H1 (cell line): Measurements from ENCODE around the gene NRM. TPM values are rescaled to one million over a fixed set of nuclear protein-coding genes. Genes with fewer than 3 reads are reported as not detected.

Source experiments
- CTCF ChIA-PET: fragments of 300-600 bp; sonication (Branson Sonifier 250); formaldehyde crosslinking; loops from one replicate; lab custom pipeline; 2021; ENCODE audit not compliant: partially characterized antibody; lab: Charles Lee
- POLR2A ChIA-PET: fragments of 300-600 bp; sonication (Branson Sonifier 250); formaldehyde crosslinking; loops from one replicate; lab custom pipeline; 2021; ENCODE audit warnings: inconsistent platforms; ENCODE audit not compliant: partially characterized antibody; lab: Charles Lee
- DNase-seq, 2 experiments: peaks; one replicate each; pipeline versions ENCODE4 v3.0.0 to v3.0.0-alpha.2; 2010 to 2022; ENCODE audit warnings: low spot score in 2 of 2, low read depth in 1 of 2, mixed read lengths in 1 of 2
- FAIRE-seq: peaks from 2 replicates; lab custom pipeline; 2011; peaks lifted over from hg19 to GRCh38; lab: Jason Lieb, UNC
- H2AFZ ChIP-seq: 2 replicates; pipeline ENCODE4 v1.8.1; 2012; ENCODE audit warnings: low read length, inconsistent platforms
- H2AK5ac ChIP-seq: 2 replicates; pipeline ENCODE4 v1.6.1; 2013; ENCODE audit warnings: low read depth, low read length
- H2BK120ac ChIP-seq: replicated peaks from 2 replicates; pipeline ENCODE3; 2013; ENCODE audit warnings: low read depth, low read length, inconsistent platforms
- H2BK12ac ChIP-seq: 2 replicates; pipeline ENCODE4 v1.6.1; 2013; ENCODE audit warnings: low read depth, low read length
- H2BK15ac ChIP-seq: 2 replicates; pipeline ENCODE4 v1.6.1; 2013; ENCODE audit warnings: low read length
- H2BK20ac ChIP-seq: 2 replicates; pipeline ENCODE4 v1.6.1; 2013; ENCODE audit warnings: low read length
- H2BK5ac ChIP-seq: 2 replicates; pipeline ENCODE4 v1.6.1; 2013; ENCODE audit warnings: low read depth, low read length
- H3K14ac ChIP-seq: 2 replicates; pipeline ENCODE4 v1.6.1; 2013; ENCODE audit warnings: inconsistent platforms; ENCODE audit not compliant: insufficient read length
- H3K18ac ChIP-seq: 2 replicates; pipeline ENCODE4 v1.6.1; 2013; ENCODE audit warnings: low read length; ENCODE audit errors: extremely low read depth
- H3K23ac ChIP-seq: 2 replicates; pipeline ENCODE4 v1.6.1; 2013; ENCODE audit warnings: inconsistent platforms; ENCODE audit not compliant: insufficient read length
- H3K23me2 ChIP-seq: 2 replicates; pipeline ENCODE4 v1.6.1; 2013; ENCODE audit warnings: low read depth, low read length
- H3K27ac ChIP-seq: 2 replicates; pipeline ENCODE4 v1.6.1; 2011; ENCODE audit warnings: low read depth, low read length, inconsistent platforms
- H3K27me3 ChIP-seq, 4 experiments: replicated peaks in 1 of 4; 1 replicate in 1 of 4; 2 replicates in 3 of 4; pipeline versions ENCODE4 v1.6.1 to v1.8.1; 2011 to 2013; ENCODE audit warnings: low read length in 3 of 4, mild to moderate bottlenecking in 3 of 4, inconsistent platforms in 2 of 4, mixed read lengths in 2 of 4, moderate library complexity in 1 of 4; ENCODE audit not compliant: control insufficient read depth in 3 of 4, insufficient read depth in 3 of 4; ENCODE audit errors: extremely low read depth in 1 of 4
- H3K36me3 ChIP-seq, 4 experiments: 2 replicates each; pipeline versions ENCODE4 v1.6.1 to v1.8.1; 2011 to 2013; ENCODE audit warnings: mild to moderate bottlenecking in 4 of 4, low read length in 3 of 4, moderate library complexity in 2 of 4, control low read depth in 1 of 4, inconsistent platforms in 1 of 4; ENCODE audit not compliant: insufficient read depth in 4 of 4, control insufficient read depth in 2 of 4
- H3K4ac ChIP-seq: replicated peaks from 2 replicates; pipeline ENCODE3; 2013; ENCODE audit warnings: low read length, low read depth, mixed read lengths, inconsistent platforms; ENCODE audit not compliant: insufficient read length
- H3K4me1 ChIP-seq, 4 experiments: replicated peaks in 1 of 4; 1 replicate in 1 of 4; 2 replicates in 3 of 4; pipeline versions ENCODE4 v1.6.1 to v1.8.1; 2011 to 2013; ENCODE audit warnings: low read length in 3 of 4, inconsistent platforms in 2 of 4, mixed read lengths in 1 of 4; ENCODE audit not compliant: insufficient read depth in 4 of 4, control insufficient read depth in 3 of 4
- H3K4me2 ChIP-seq, 2 experiments: 2 replicates each; pipeline versions ENCODE4 v1.6.1 to v1.8.1; 2011 to 2013; ENCODE audit warnings: low read depth in 2 of 2, low read length in 2 of 2, control low read depth in 1 of 2, inconsistent platforms in 1 of 2, mild to moderate bottlenecking in 1 of 2; ENCODE audit not compliant: insufficient read depth in 1 of 2
- H3K4me3 ChIP-seq, 4 experiments: fragments of 200-600, 300-600 bp in 1 of 4; sonication (generic), shearing (Covaris generic), sonication (Bioruptor Twin) in 1 of 4; 2 replicates each; pipeline versions ENCODE4 v1.5.1 to v1.8.1; 2011 to 2016; ENCODE audit warnings: low read length in 4 of 4, low read depth in 3 of 4, control low read depth in 2 of 4, inconsistent platforms in 2 of 4, mild to moderate bottlenecking in 2 of 4, mixed read lengths in 1 of 4, moderate library complexity in 1 of 4; ENCODE audit not compliant: insufficient read depth in 2 of 4; ENCODE audit errors: extremely low read depth in 1 of 4
- H3K56ac ChIP-seq: replicated peaks from 2 replicates; pipeline ENCODE3; 2013; ENCODE audit warnings: low read depth, mild to moderate bottlenecking, mixed read lengths, low read length, inconsistent platforms; ENCODE audit not compliant: insufficient read length
- H3K79me1 ChIP-seq: 2 replicates; pipeline ENCODE4 v1.6.1; 2013; ENCODE audit warnings: low read depth, low read length, control low read depth
- H3K79me2 ChIP-seq, 2 experiments: 2 replicates each; pipeline versions ENCODE4 v1.6.1 to v1.8.1; 2012 to 2013; ENCODE audit warnings: low read length in 2 of 2, mild to moderate bottlenecking in 2 of 2, inconsistent platforms in 1 of 2; ENCODE audit not compliant: insufficient read depth in 2 of 2, control insufficient read depth in 1 of 2
- H3K9ac ChIP-seq, 4 experiments: replicated peaks in 1 of 4; 1 replicate in 1 of 4; 2 replicates in 3 of 4; pipeline versions ENCODE4 v1.6.1 to v1.8.1; 2011 to 2013; ENCODE audit warnings: low read depth in 3 of 4, low read length in 3 of 4, control low read depth in 2 of 4, mild to moderate bottlenecking in 2 of 4, moderate library complexity in 2 of 4, inconsistent platforms in 1 of 4; ENCODE audit errors: extremely low read depth in 1 of 4
- H3K9me3 ChIP-seq, 2 experiments: 2 replicates each; pipeline versions ENCODE4 v1.6.1 to v1.8.1; 2012 to 2013; ENCODE audit warnings: mild to moderate bottlenecking in 2 of 2, moderate library complexity in 2 of 2, control low read depth in 1 of 2, inconsistent platforms in 1 of 2, low read depth in 1 of 2, low read length in 1 of 2, mixed read lengths in 1 of 2; ENCODE audit not compliant: insufficient read depth in 2 of 2
- H4K20me1 ChIP-seq, 2 experiments: replicated peaks in 1 of 2; 2 replicates each; pipeline versions ENCODE3 to v1.8.1; 2011 to 2013; ENCODE audit warnings: inconsistent platforms in 2 of 2, low read length in 2 of 2, mild to moderate bottlenecking in 1 of 2; ENCODE audit not compliant: insufficient read depth in 2 of 2, control insufficient read depth in 1 of 2
- H4K5ac ChIP-seq: 2 replicates; pipeline ENCODE4 v1.6.1; 2013; ENCODE audit warnings: low read length, low read depth, mixed read lengths, inconsistent platforms; ENCODE audit not compliant: insufficient read length
- H4K8ac ChIP-seq: 2 replicates; pipeline ENCODE4 v1.8.0; 2013; ENCODE audit warnings: mild to moderate bottlenecking, moderate library complexity, low read length, inconsistent platforms; ENCODE audit not compliant: insufficient read depth; ENCODE audit errors: extremely low read depth
- H4K91ac ChIP-seq: replicated peaks from 2 replicates; pipeline ENCODE3; 2013; ENCODE audit warnings: low read length, mixed read lengths, inconsistent platforms; ENCODE audit not compliant: insufficient read length
- ASH2L ChIP-seq: fragments of 200-600, 300-600 bp; sonication (generic); IDR thresholded peaks from one replicate; pipeline ENCODE4 v1.7.1; 2017; ENCODE audit warnings: low read length
- BRCA1 ChIP-seq: IDR thresholded peaks from 2 replicates; pipeline ENCODE4 v1.6.1; 2012; ENCODE audit warnings: low read depth, low read length, improper control_type of control experiment
- CHD2 ChIP-seq: IDR thresholded peaks from 2 replicates; pipeline ENCODE4 v1.6.1; 2012; ENCODE audit warnings: low read length, improper control_type of control experiment
- CTBP2 ChIP-seq: IDR thresholded peaks from 2 replicates; pipeline ENCODE4 v1.7.0; 2011; ENCODE audit warnings: borderline replicate concordance, mild to moderate bottlenecking, moderate library complexity, mixed read lengths, low read length; ENCODE audit not compliant: insufficient read depth, insufficient read length
- EGR1 ChIP-seq: IDR thresholded peaks from 2 replicates; pipeline ENCODE4 v1.6.1; 2011; ENCODE audit warnings: low read depth, low read length, borderline replicate concordance
- EZH2 ChIP-seq: fragments of 200-600 bp; sonication (generic); IDR thresholded peaks from 2 replicates; pipeline ENCODE4 v1.7.1; 2012; ENCODE audit warnings: low read depth, mild to moderate bottlenecking, moderate library complexity, low read length, inconsistent platforms; ENCODE audit not compliant: severe bottlenecking
- HDAC6 ChIP-seq: IDR thresholded peaks from one replicate; pipeline ENCODE4 v1.7.1; 2012; ENCODE audit warnings: low read depth, mild to moderate bottlenecking, inconsistent platforms, low read length, moderate library complexity
- KDM1A ChIP-seq: fragments of 200-600, 300-600 bp; sonication (generic); IDR thresholded peaks from 2 replicates; pipeline ENCODE4 v1.7.1; 2016; ENCODE audit warnings: mild to moderate bottlenecking, low read length, borderline replicate concordance
- KDM4A ChIP-seq: IDR thresholded peaks from one replicate; pipeline ENCODE4 v1.7.1; 2012; ENCODE audit warnings: low read depth, mild to moderate bottlenecking, moderate library complexity, low read length, inconsistent platforms; ENCODE audit not compliant: severe bottlenecking
- MAX ChIP-seq: IDR thresholded peaks from 2 replicates; pipeline ENCODE4 v1.6.1; 2012; ENCODE audit warnings: inconsistent platforms
- SAP30 ChIP-seq: fragments of 300-600 bp; sonication (generic); IDR thresholded peaks from 2 replicates; pipeline ENCODE4 v1.7.1; 2012; ENCODE audit warnings: low read length, moderate library complexity, mild to moderate bottlenecking, inconsistent platforms; ENCODE audit not compliant: insufficient read depth, insufficient replicate concordance
- SUZ12 ChIP-seq: fragments of 200-600 bp; sonication (generic); IDR thresholded peaks from 2 replicates; pipeline ENCODE4 v1.6.1; 2012; ENCODE audit warnings: mild to moderate bottlenecking, inconsistent platforms, low read length, moderate library complexity, mixed read lengths
- TCF12 ChIP-seq: IDR thresholded peaks from 2 replicates; pipeline ENCODE4 v1.6.1; 2011; ENCODE audit warnings: low read depth, mild to moderate bottlenecking, low read length
- WGBS, 2 experiments: shearing (Covaris generic) in 1 of 2; methylation state at CpG; one replicate each; pipeline versions ENCODE4 v1.1.6 to v1.1.7; 2013 to 2015; ENCODE audit warnings: low lambda C conversion rate in 2 of 2, mixed read lengths in 2 of 2, inconsistent platforms in 1 of 2, low coverage in 1 of 2, missing lambda C conversion rate in 1 of 2; ENCODE audit not compliant: insufficient replicate concordance in 2 of 2, insufficient coverage in 1 of 2, insufficient read length in 1 of 2; ENCODE audit errors: extremely low coverage in 1 of 2, missing lambda C conversion rate in 1 of 2; 5-methylcytosine and 5-hydroxymethylcytosine counted together
- polyA plus RNA-seq, 7 experiments: library from polyadenylated mRNA; depleted of rRNA in 3 of 7; stranded (reverse) in 5 of 7; unstranded in 2 of 7; fragments of >200 nt in 5 of 7; fragments of 200-250 nt in 2 of 7; gene quantifications; 1 replicate in 5 of 7; 2 replicates in 1 of 7; 4 replicates in 1 of 7; pipeline versions ENCODE4 v1.2.1 to v1.2.3, GENCODE V29; 2011 to 2013; ENCODE audit warnings: missing spikeins in 2 of 7, mixed read lengths in 2 of 7
- total RNA-seq: library from RNA; stranded (reverse); fragmentation: NEBNext Ultra II Directional; extraction: Animal tissue kit (Norgen Biotek cat#: 25700); gene quantifications from 2 replicates; pipeline ENCODE4 v1.2.1, GENCODE V29; 2021

The NRM gene
- total and polyA plus RNA-seq, 2 of the 8 experiments (the other 6 are each of a cell fraction or from before 2014, with no cell fraction given): 27.3 to 50.4 TPM

- peaks cover 3 to 9% of the 10 kb centered on the region in 2 experiments for H4K20me1 ChIP-seq
- ChIA-PET CTCF (interaction anchor here (0.6 to 11.0 kb wide), 10 partner anchors 9 to 137 kb away, joined by 3 to 147 read pairs (median 5); partner anchors contain the start of genes DHX16, FLOT1, MDC1 and NRM), POLR2A (interaction anchor here (0.5 to 18.7 kb wide), 5 partner anchors 15 to 43 kb away, joined by 4 to 388 read pairs (median 4); partner anchors contain the start of genes MDC1 and TUBB)
- no peak overlapping the region; a peak in 2 of 8 replicates for H3K4me3 ChIP-seq
- no peaks in the 10 kb centered on the region; a peak in 2 of 8 replicates for H3K36me3 ChIP-seq
- WGBS, 2 experiments: 86% methylated on average over 4 of the region's 4 CpGs; no CpG with 5 or more reads in 1 of the 2 experiments
- DNase-seq: no peak
- no peak overlapping the region for H4K8ac ChIP-seq
- no peak overlapping the region for H2BK120ac ChIP-seq
- no peak overlapping the region for H3K27ac ChIP-seq
- H3K4me2 ChIP-seq: no peak overlapping the region
- H3K23me2 ChIP-seq: peaks cover 9% of the 10 kb centered on the region
- no peak overlapping the region for H3K18ac ChIP-seq
- no peaks in the 10 kb centered on the region for H3K9me3 ChIP-seq
- peak overlapping the region; percentile 88; the same call in 1 of the 2 replicates for H2BK15ac ChIP-seq
- H2BK20ac ChIP-seq: no peak overlapping the region
- H4K91ac ChIP-seq: no peak overlapping the region
- peaks cover 0 to 18% of the 10 kb centered on the region in 2 experiments; a peak in 3 of 4 replicates for H3K79me2 ChIP-seq
- H3K23ac ChIP-seq: no peak overlapping the region
- no peak overlapping the region for H2AK5ac ChIP-seq
- no peak overlapping the region; the same call in 1 of the 2 replicates for H2BK5ac ChIP-seq
- no peaks in the 10 kb centered on the region for H3K27me3 ChIP-seq
- no peak overlapping the region for H2AFZ ChIP-seq
- no peak overlapping the region for H2BK12ac ChIP-seq
- no peak overlapping the region for H3K9ac ChIP-seq
- H3K56ac ChIP-seq: no peak overlapping the region
- H4K5ac ChIP-seq: no peak overlapping the region
- peaks cover 7 to 32% (median 21%) of the 10 kb centered on the region in 4 experiments for H3K4me1 ChIP-seq
- no peak for FAIRE-seq
- no peak overlapping the region for H3K4ac ChIP-seq
- H3K79me1 ChIP-seq: peaks cover 4% of the 10 kb centered on the region; the same call in 1 of the 2 replicates
- H3K14ac ChIP-seq: no peak overlapping the region
- TF ChIP-seq HDAC6 (no peak), MAX (no peak), TCF12 (no peak), CHD2 (no peak), KDM1A (no peak), CTBP2 (no peak), SUZ12 (no peak), BRCA1 (no peak), EZH2 (no peak), KDM4A (no peak), ASH2L (no peak), EGR1 (no peak), SAP30 (no peak)
These were observed 9.0 kb downstream of the NRM start for GRCh38 chr6:30681766-30682142.
